Fibroblast of peridontal ligament (primary cell): ENCODE data around the gene LRRC74A.
"Not testable (repeated sequence)": the region's sequence is repeated elsewhere in the genome, so short reads cannot be mapped to it uniquely, and the experiment has no call there.

Source experiments
- DNase-seq: peaks from one replicate; pipeline ENCODE4 v3.0.0-alpha.2; 2010; ENCODE audit errors: extremely low read depth

The LRRC74A gene

GRCh38 chr14:76891391-76891790 lies 65.2 kb downstream of the LRRC74A start:
- DNase-seq = no peak

DNA sequence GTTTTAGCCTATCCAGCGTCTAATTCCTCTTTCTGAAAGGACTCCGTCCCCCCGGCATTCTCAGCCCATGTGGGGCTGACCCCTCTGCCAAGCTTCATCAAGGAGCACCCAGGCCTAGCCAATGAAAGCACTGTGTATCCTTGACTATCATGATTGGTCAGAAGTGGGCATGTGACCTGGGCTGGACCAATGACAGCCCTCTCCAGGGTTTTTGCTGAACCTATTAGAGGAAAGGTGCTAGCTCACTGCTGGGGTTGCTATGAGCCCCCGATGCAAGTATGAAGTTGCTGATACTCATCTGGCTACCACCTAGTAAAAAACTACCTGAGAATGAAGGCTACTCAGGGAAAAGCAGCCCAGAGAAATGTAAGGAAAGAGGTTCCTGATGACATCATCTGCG lies 68.1 kb downstream of the LRRC74A start:
- no peak for DNase-seq

- DNase-seq = not testable (repeated sequence)
Measured at GRCh38 chr14:76898006-76898405, 71.8 kb downstream of the LRRC74A start.

- peak; percentile 24 for DNase-seq
Measured at GRCh38 chr14:76900682-76901081, 74.5 kb downstream of the LRRC74A start.

GRCh38 chr14:76901171-76902055 lies 75.2 kb downstream of the LRRC74A start:
- peak; percentile 77 for DNase-seq

- no peak for DNase-seq
Measured at GRCh38 chr14:76902591-76902990, 76.4 kb downstream of the LRRC74A start.

DNA sequence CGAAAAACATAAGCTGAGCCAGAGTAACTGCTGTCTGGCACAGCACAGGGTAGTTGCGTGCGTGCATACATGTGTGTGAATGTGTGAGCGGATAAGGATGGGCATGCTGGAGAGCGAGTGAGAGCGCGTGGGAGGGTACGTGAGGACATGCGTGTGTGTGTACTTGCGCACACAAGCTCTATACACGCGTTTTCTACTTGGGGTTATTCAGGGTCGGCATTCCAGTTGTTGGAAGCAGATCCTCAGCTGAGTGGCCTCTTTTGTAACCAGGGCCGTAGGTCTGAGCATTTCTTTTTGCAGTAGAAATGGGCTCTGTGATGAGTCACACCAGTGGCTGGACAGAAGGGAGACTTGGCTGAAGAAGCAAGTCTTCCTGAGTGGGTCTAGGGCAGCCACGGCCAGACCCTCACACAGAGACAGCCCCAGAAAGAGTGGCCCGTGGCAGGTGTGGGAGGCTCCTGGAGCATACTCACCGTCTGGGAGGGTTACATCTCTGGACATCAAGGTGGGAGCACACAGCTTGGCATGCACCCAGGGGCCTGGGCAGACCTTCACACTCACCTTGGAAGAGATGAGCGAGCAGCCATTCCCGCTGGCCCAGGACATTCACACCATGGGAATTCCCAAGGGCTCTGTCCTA lies 78.0 kb downstream of the LRRC74A start:
- peak; percentile 82 for DNase-seq

DNA sequence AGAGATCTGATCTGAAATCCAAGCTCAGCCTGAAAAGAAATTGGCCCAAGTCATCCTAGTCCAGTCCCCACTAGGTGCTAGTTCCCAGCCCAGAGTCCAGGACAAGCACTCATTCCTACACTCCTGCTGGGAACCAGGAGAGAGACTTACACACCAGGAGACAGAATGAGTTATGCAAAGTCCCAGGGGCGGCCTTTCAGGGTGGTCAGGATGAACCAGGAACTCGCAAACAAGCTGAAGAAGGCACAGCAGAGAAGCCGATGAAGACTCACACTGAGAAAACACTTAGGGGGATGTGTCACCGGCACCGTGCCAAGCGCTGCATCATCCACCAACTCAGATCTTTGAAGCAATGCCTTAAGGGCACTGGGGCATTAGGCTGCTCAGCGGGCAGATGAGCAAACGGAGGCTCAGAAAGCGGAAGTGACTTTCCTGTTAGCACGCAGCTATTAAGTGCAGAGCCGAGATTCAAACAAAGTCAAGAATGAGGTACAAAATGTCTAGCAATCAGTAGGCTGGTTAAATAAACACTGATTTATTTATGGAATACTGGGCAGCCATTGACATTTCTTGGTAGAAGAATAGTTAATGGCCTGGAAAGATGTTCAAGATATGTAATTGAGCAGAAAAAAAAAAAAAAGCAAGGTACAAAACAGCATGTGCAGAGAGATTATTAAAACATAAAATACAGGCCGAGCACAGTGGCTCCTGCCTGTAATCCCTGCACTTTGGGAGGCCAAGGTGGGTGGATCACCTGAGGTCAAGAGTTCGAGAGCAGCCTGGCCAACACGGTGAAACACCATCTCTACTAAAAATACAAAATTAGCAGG lies 78.7 kb downstream of the LRRC74A start:
- peak; percentile 92 for DNase-seq

DNA sequence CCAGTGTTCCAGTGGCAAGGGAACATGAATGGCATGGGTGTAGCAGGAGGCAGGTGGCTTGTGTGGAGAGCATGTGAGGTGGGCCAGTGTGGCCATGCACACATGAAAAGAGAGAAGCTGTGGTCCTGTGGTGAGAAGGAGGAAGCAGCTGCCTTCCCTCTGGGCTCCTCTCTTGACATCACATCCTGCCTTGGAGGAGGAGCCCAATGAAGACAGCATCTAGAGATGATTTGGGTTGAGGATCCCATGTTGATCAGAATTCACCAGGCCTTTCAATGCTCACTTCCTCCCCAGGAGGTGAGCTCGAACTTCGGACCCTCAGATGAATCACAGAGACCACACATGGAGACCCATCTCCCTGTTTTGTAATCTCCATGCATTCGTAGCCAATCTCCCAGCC lies 82.6 kb downstream of the LRRC74A start:
- no peak for DNase-seq

DNA sequence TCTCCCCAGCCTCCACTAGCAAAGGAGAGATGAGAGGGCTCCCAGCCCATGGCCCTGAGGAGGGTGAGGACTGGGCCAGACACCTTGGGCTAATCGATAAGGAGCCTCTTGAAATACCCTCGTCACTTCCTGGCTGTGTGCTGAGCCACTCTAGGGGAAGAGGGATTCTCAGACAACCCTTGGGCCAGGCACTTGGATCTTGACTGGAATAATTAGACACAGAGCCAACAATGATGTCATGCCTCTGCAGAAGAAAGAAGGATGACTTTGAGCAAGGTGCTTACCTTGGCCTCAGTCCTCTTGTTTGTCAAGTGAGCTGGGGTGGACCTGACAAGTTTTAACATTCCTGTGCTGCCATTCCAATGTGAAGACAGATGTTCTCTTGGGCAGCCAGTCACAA lies 83.1 kb downstream of the LRRC74A start:
- DNase-seq = no peak

- no peak for DNase-seq
Measured at GRCh38 chr14:76910371-76910890, 84.2 kb downstream of the LRRC74A start.

- DNase-seq = no peak
Measured at GRCh38 chr14:76911473-76911872, 85.3 kb downstream of the LRRC74A start.

DNA sequence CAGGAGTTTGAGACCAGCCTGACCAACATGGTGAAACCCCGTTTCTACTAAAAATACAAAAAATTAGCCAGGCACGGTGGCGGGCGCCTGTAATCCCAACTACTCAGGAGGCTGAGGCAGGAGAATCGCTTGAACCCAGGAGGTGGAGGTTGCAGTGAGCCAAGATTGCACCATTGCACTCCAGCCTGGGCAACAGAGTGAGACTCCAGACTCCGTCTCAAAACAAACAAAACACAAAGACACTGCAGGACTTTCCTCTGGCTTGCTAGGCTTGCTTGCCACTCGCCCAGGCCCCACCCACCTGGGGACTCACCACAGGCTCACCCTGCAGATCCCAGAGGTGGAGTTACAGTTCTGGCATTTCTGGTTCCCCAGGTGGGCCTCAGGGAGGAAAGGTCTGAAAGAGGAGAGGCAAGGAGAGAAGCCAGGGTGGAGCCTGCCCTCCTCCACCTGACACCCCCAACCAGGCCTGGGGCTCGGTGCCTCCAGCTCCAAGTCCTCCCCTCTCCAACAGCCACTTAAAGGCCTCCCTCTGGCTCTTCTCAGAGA lies 88.4 kb downstream of the LRRC74A start:
- not testable (repeated sequence) for DNase-seq

- DNase-seq = no peak
Measured at GRCh38 chr14:76916040-76916715, 90.0 kb downstream of the LRRC74A start.

DNA sequence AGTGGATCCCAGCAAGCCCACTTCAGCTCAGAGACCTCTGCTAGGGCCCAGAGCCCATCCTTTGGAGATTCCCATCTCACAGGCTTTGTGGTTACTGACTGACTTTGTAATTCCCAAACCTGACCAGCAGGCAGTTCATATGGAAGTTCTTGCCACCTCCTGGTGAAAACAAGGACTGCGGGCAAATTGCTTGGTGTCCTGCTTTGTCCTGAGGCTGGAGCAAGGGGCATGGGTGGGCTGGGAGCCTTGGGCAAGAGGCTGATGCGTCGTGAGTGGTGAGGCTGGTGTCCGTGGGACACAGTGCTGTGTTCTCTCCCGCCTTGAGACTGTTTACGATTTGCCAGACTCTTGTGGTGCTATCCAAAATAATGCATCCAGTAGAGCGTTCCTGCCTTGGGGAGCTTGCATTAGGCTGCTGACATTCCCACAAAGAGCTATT lies 91.0 kb downstream of the LRRC74A start:
- peak; percentile 79 for DNase-seq

DNA sequence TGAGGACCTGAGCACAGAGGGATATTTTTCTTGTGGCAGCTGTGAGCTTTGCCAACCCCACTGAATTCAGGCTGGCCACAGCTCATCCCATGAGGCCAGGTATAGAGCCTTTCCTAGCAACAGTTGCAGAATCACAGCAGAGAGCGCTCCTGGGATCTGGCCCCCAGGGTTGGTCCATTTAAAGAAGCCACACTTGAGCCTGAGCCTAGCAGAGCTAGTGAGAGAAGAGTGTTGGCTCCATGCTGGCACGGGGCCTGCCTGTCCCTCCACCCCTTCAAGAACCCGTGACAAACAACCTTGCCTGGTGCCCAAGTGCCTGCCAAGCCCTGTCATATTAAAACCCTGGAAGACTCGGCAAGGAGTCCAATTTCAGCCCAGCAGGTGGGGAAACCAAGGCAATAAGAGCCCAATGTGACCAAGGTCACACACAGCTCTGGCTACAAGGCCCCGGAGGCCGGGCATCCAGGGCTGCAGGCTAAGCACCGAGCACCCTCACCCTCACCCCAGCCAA lies 91.6 kb downstream of the LRRC74A start:
- no peak for DNase-seq

DNA sequence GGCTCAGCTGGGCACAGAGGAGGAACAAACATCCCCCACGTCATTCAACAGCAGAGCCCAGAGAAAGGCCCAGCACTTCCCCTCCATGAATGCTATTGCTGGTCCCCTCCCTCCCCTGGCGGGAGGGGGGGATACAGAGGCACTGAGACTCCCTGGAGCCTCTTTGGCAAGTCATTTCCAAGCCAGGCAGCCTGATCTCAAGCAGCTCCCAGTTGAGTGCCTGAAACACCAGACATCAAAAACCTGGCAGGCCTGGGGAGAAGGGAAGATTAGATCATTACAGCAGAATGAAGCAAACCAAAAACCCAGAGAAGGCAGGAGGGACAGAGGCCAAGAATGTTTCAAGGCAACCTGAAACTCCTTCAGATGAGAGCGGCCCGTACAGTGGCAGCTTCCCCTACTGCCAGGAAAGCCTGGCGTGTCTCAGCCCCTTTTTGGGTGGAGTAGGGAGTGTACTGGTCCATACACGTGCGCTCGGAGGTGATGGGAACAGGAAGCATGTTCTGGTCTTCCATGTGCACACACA lies 92.1 kb downstream of the LRRC74A start:
- DNase-seq = peak; percentile 95

DNA sequence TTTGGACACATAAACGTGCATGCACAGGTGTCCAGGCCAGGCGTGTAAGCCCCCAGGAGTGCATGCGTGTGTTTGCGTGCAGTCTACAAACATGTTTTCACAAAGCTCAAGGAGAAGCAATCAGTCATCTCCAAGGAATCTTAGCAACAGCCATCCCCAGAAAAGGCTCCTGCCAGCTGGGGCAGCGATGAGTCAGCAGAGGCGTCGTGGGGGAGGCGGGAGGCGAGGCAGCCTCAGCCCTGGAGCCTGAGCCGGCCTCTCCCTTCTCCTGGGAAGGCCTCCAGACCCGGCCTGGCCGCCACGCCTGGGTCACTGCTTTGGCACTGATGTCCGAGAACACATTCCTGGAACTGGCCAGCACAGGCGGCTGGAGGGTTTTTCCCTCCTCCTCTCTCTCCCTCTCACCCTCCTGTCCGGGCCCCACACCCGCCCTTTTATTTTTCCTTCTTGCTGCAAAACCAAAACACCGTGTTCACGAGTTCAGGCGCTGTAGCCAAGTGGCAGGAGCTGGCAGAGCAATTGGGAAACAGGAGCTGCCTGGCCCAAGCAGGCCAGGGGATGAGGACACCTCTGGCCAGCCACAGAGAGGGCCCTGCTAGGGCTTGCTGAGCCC lies 92.7 kb downstream of the LRRC74A start:
- peak; percentile 98 for DNase-seq
